Retina (tissue), 1 donor: ENCODE results near the gene CYP27A1.
A peak's percentile ranks its signal among the peaks of the same experiment; 100 is the strongest.
"Not testable (repeated sequence)": the region's sequence is repeated elsewhere in the genome, so short reads cannot be mapped to it uniquely, and the experiment has no call there.

Source experiments
- DNase-seq: peaks from one replicate; pipeline ENCODE4 v3.0.0-alpha.2; 2016

CYP27A1 gene

DNA sequence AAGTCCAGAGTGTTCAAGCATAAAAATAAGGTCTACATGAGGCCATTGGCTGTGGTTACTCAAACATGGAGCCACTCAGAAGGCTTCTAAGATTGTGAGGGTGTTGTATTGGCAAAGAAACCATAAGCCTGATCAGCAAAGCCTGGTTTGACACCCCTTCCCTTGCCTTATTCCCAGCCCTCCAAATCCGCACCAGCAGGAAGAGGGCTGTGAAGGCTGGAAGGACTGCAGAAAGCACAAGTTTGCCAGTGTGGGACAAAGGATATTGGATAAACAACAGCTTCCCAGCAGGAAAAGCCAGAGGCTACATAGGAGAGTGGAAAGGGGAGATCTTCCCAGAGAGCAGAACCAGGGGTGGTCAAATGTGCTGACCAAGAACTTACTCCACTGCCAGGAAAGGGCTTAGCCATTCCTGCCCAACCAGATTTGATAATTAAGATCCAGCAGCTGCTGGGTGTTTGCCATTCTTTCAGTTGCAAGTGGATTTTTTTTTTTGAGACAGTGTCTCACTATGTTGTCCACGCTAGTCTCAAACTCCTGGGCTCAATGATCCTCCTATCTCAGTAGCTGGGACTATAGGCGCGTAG, 51.2 kb downstream of the CYP27A1 start:
- no peak for DNase-seq

DNA sequence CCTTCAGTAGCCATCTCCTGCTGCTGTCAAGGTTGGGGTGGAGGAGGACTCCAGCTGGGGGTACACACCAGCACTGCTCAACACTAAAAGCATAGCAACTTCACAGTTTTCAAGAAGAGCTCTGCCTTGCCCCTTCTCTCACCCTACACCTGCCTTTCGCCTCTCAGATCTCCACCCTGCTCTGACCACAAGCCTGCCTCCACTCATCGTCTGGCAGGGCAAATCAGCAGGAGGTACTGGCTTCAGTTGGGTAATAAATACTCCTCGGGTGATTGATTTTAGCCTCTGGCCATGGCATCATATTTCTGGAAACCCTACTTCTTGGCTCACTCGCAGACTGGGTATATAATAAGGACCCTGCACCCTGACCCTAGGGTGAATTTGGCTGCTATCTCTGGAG, 52.7 kb downstream of the CYP27A1 start:
- DNase-seq = no peak

DNA sequence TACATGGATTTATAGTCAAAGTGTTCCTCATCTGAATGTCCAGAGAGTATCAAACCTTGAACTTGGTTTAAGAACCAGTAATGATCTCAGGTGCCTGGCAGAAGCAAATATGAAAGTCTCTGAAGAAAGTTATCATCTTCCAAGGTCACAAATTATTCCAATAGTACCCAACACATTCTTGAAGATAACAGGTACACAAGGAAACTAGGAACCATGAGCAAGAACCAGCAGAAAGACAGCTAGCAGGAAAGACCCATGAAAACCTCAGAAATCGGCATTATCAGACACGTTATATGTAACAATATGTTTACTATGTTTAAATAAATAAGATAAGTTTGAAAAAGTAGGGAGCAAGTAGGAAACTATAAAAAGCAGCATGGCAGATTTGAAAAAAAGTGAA, 55.5 kb downstream of the CYP27A1 start:
- DNase-seq = no peak

DNA sequence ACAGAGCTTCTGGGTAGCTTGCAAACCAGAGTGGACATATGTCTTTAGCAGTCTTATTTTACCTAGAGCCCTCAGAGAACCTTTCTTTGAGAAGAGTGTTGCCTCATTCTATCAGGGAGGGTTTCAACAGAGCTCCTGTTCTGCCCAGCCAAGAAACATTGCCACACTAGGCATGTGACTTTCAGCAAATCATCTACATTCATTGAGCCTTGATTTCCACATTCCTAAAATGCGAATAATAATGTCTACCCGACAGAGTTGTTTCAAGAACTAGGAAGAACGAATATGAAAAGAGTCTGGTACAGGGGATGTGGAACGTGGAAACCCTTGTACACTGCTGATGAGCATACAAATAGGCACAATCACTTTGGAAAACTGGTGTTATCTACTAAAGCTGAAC, 57.5 kb downstream of the CYP27A1 start:
- DNase-seq = no peak

DNA sequence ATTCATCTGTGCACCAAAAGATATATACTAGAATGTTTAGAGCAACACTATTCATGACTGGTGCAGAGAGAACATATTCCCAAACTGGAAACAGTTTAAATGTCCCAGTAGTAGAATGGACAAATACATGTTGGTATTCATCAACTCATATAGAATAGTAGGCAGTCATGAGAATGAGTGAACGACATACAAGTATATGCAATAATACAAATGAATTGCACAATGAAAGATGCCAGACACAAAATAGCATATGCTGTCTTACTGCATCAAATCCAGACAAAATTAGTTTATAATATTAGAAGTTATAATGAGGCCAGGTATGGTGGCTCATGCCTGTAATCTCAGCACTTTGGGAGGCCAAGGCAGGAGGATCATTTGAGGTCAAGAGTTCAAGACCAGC, 57.9 kb downstream of the CYP27A1 start:
- DNase-seq = no peak

DNA sequence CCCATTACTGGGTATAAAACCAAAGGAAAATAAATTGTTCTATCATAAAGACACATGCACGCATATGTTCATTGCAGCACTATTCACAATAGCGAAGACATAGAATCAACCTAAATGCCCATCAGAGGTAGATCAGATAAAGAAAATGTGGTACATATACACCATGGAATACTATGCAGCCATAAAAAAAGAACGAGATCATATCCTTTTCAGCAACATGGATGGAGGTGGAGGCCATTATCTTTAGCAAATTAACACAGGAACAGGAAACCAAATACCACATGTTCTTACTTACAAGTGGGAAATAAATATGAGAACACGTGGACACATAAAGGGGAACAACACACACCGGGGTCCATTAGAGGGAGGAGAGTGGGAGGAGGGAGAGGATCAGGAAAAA, 62.4 kb downstream of the CYP27A1 start:
- DNase-seq = not testable (repeated sequence)

DNA sequence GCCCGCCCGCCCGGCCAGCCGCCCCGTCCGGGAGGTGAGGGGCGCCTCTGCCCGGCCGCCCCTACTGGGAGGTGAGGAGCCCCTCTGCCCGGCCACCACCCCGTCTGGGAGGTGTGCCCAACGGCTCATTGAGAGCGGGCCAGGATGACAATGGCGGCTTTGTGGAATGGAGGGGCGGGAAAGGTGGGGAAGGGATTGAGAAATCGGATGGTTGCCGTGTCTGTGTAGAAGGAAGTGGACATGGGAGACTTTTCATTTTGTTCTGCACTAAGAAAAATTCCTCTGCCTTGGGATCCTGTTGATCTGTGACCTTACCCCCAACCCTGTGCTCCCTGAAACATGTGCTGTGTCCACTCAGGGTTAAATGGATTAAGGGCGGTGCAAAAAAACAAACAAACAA, 65.0 kb downstream of the CYP27A1 start:
- DNase-seq = not testable (repeated sequence)

DNA sequence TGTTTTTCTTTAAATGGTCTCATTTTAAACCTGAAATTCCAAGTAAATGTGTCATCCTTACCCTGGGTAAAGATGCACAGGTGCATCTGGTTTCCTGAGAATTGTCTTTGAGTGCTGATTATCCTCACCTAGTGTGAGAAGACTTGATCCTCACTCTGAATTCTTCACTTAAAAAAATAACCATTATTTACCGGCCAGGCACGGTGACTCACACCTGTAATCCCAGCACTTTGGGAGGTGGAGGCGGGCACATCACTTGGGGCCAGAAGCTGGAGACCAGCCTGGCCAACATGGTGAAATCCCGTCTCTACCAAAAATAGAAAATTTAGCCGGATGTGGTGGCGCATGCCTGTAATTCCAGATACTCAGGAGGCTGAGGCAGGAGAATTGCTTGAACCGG, 67.8 kb downstream of the CYP27A1 start:
- DNase-seq = no peak

DNA sequence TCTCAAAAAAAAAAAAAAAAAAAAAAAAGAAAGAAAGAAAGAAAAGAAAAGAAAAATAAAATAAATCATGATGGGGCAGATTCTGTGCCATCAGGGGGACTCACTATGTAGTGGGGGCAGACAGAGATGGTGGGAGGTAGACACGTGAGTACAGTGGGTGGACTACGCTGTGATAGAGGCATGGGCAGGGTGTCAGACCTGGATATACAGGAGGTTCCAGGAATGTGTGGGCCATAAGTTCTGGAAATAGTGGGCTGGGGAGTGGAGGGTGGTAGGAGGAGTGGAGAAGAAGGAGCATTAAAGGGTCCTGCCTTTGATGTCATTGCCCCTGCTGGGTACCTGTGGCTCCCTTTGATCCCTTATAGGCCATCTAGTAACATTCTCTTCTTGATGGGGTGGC, 68.8 kb downstream of the CYP27A1 start:
- no peak for DNase-seq

DNA sequence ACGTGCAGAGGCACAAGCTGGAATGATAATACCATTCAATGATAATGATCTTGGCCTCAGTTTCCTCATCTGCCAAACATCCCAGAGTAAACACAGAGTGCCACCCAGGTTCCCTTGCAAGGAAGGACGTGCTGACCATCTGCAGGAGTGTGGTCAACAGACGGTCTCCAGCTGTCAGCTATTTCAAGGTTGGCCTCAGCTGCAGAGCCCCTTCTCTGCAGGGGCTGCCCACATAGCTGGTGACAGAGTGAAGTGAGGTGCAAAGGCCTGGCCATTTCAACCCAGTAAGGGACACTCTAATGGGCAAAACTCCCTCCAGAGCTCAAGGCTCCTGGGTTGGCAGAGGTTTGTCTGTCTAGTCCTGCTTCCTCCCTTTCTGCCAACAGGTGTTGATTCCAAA, 69.3 kb downstream of the CYP27A1 start:
- DNase-seq = no peak

DNA sequence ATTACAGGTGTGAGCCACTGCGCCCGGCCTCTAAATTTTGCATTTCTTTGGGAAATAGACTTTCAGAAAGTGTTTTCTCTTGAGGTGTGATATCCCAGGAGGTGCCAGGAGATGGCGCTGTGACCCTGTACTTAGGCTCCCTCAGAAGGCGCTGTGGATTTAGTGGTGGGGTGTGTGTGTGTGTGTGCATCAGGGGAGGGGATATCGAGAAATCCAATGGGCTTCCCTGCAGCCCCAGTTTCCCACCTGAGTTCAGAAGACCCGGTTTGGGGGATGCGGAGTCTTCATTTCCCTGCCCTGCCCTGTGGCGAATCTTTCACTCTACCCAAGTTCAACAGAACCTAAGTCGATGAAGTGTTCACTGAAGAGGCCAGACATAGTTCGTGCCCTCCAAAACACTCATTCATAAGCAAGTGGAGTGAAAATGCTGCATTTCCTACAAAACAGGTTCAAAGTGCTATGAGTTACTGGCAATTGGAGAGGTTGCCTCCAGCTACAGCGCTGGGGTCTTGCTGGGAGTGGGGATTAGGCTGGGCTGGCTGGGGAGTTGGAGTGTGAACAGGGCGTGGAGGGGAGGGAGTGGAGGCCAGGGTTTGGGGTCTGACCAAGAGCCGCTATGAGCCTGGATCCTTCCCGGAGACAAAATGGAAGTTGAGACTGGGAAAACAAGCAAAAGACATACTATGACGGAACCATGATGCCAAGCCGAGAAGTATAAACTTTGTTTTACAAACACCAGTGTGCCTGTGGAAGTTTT, 71.1 kb downstream of the CYP27A1 start:
- peak; percentile 74 for DNase-seq

DNA sequence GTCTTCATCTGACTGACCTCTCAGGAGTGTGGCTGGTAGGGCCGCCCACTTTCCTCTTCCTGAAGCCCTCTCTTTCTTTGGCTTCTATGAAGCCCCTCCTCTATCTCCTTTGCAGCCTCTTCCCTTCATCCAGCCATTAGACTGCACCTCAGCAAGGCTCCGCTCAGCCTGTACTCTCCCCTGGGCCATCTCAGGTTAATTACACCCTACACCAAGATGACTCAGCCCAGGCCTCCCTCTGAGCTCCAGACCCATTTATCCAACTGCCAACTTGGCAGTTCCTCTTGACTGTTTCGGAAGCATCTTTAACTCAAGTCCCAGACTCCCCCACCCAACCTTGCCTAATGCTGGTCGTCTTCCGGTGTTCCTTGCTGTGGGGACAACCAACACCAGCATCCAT, 71.8 kb downstream of the CYP27A1 start:
- no peak for DNase-seq

DNA sequence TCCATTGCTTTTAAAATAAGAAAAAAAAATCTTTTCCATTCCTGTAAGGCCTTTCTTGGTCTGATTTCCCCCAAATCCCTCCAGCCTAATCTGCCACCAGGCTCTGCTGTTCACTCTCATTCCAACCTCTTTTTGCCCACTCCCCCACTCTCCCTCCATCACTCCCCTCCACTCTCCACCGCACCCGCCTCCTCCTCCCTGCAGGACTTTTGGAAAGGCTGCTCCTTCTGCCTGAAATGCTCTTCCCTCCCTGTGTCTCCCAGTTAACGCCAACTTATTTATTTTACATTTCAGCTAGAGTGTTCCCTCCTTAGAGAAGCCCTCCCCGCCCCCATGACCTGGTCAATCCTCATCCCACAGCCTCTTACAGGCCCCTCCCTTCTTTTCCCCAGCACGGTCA, 72.9 kb downstream of the CYP27A1 start:
- DNase-seq = no peak

DNA sequence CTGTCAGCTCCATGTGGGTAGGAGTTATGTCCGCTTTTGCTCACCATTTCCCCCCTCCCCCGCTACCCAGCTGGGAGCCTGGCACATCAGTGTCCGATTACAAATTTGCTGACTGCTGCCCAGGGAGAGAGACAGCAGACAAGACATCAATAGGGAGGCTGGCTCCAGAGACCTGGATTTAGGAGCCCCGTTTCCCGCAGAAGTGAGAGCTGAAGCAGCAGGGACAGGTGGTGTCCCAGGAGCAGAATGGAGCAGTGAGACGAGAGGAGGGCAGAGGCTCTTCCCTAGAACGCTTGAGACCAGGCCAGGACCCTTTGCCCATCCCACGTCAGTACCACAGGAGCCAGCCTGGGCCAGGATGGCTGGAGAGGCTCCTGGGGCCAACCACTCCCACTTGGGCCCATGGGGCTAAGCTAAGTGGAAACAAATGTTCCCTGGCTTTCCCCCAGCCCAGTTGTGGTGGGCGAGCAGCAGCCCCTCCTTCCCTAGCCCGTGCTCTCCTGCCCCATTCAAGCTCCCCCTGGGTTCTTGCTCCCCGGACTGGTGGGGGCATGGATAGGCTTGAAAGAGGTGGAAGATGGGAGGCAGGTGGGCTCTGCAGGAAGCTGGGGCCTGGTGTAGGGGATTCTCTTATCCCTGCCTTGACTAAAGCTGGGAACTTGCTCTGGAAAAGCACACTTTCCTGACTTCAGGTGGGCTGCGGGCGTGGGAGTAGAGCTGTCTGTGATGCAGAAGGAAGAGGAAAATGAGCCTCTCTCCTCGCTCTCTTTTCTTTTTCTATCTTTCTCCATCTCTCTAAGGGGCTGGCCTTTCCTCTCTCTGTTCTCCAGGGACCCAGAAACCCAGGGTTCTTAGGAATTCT, 73.6 kb downstream of the CYP27A1 start:
- no peak for DNase-seq

DNA sequence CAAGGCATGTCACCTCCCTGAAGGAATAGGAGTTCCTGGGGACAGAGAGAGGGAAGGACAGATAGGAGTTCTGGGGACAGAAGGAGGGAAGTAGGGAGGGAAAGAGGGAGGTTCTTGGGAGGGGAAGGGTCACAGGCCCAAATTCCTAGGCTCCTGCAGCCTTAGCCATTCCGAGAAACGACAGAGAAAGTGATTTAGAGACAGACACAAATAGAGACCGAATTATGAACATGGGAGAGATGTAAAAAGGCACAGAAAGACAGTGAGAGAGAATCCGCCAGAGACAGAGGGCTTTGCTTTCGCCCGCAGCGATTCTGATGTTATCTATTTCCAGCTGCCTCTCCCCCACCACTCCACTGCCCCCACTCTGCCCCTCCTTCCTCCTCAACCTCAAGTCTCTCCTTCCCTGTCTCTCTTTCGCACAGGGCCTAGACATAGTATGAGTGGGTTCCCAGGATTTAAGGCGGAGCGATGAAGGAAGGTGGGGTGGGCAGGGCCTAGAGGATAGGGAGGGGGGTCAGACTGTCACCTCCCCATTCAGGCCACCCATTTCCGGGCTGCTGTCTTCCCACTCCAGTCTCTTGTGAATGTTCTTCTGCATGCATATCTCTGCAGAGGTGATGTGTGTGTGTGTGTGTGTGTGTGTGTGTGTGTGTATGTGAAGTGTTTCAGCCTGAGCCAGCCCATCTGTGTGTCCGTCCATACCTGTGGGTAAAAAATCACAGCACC, 74.4 kb downstream of the CYP27A1 start:
- DNase-seq = no peak

DNA sequence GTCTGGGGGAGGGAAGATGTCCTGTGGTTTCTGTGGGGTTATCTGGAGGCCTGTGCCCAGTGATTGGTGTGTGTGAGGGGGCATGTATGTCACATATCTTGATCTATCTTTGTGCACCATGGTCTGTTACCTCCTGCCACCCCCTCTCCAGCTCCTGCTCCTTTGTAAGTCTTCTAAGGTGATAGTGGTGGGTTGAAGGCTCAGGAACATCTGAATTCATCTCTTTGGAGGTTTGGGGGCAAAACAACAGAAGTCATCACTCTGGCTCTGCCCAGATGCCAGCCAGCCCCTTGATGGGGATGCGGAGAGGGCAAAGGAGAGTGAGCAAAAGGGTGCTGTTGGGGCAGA, 74.9 kb downstream of the CYP27A1 start:
- DNase-seq = no peak

DNA sequence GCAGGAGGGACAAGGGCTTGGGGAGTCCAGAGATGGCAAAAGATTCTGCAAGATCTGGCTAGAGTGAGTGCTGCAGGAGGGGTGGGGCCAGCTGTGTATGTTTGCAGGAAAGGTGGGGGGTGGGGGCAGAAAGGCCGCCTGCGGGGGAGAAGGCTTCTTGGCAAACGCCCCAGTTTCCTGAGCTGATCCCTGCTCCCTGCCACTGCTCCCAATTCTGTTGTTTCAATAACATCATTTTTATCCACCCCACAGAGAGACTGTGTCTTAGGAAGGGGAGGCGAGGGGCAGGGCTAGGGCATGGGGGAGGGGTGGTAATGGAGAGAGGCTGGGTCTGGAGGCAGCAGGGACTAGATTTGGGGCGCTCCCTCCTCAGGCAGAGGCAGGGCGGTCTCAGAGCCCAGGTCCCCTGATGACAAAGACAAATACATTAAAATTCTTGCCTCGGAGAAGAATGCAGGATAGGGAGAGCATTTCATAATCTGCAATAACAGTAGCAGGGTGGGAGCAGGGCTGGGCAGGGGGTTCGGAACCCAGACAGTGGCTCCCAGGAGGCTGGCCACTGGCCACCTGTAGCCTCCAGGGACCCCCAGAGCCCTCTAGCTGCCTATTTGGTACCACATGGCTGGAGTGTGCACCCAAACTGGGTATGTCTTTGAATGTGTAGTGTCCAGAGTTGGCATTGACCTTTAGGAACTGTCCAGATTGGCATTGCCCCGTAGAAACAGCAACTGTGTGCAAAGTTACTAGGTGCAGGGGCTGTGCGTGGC, 75.6 kb downstream of the CYP27A1 start:
- DNase-seq = no peak

DNA sequence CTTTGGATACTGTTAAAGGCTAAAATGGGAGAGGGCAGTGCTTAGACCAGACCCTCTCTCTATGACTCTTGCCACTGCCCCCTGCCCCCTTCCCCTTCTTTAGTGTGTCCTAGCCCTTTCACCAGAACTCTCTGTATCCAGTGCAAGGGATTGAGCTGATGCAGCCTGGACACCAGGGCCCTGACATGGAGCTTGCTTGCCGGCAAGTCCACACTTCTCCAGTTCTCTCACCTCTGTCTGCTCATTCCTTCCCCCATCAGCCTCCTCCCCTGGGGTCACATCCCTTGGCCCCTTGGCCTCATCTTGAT, 76.1 kb downstream of the CYP27A1 start:
- DNase-seq = no peak

DNA sequence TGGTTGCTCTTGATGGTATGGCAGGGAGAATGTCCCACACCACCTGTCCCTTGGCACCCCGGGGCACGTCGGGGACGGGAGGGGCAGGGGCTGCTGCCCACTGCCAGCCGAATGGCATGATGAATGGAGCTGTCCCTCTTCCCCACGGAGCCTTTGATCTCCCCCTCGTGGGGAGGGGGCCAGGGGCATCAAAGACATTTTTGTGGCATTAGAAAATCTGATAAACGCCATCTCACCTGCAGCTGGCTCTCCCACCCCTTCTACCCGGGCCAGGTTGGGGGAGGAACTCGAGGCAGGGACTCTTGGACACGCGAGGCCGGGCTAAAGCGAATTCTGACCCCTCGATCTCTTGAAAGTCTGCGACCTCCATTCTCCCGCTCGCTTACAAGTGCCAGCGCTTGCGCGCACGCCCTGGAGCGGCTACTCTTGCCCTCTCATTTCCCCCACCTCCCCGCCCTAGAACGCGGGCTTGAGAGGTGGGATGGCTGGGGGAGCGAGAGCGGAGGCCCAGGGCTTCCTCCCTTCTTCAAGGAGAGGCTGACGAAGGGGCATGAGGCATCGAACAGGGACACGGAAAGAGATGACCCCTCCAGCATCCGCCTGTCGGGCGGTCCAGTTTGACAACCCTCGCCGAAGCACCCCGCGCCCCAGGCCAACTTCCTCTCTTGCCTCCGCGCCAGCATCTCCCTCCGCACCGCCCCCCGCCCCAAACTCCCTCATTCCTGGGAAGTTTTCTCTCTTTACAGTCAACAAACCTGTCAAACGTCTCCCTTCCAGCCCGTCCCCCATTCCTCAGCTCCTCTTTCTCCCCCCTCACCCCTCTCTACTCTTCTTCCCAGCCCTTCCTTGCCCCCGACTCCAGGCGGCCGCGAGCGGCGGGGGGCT, 77.0 kb downstream of the CYP27A1 start:
- peak; percentile 63 for DNase-seq

DNA sequence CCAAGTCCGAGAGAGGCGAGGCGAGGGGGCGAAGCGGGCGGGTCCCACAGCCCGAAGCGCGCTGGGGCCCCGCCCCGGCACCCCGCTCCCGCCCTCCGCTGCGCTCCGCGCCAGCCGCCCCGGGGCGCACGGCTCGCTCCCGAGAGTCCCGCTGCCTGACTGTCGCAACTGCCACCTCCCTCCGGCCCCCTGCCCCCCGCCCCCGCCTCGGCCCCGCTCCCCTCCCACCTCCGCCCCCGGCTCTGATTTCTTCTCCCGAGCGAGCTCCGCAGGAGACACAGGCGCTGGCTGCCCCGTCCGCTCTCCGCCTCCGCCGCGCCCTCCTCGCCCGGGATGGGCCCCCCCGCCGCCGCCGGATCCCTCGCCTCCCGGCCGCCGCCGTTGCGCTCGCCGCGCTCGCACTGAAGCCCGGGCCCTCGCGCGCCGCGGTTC, 77.6 kb downstream of the CYP27A1 start, which contains the start of gene WNT6:
TSS of gene WNT6 (plus strand) at position 250 of the 432 bp plus-strand sequence. CDS start 233 bp downstream, outside the sequence.
- DNase-seq = no peak
